ENCODE measurements around the gene ATP5MC2.
"Not testable (repeated sequence)": the region's sequence is repeated elsewhere in the genome, so short reads cannot be mapped to it uniquely, and the experiment has no call there.

ATP5MC2 gene

GRCh38 chr12:53675701-53676607 lies at the start of gene ATP5MC2:
ATP5MC2 (minus strand) TSS chr12:53676083; CDS start chr12:53672614, 3,469 bp downstream.
- DNase-seq (ENCODE audit: low spot score) = peak; percentile 98

- DNase-seq (ENCODE audit: low spot score) = no peak
These were observed 46.7 kb upstream of the ATP5MC2 start for GRCh38 chr12:53722450-53723041.

- DNase-seq (ENCODE audit: low spot score) = no peak
These were observed 45.1 kb upstream of the ATP5MC2 start for GRCh38 chr12:53720946-53721345.

GRCh38 chr12:53719649-53720048 lies 43.8 kb upstream of the ATP5MC2 start:
- DNase-seq (ENCODE audit: low spot score) = no peak

GRCh38 chr12:53718567-53718966 lies 42.7 kb upstream of the ATP5MC2 start:
- DNase-seq (ENCODE audit: low spot score) = not testable (repeated sequence)

GRCh38 chr12:53717319-53717718 lies 41.4 kb upstream of the ATP5MC2 start:
- no peak for DNase-seq (ENCODE audit: low spot score)

GRCh38 chr12:53714004-53714403 lies 38.1 kb upstream of the ATP5MC2 start:
- no peak for DNase-seq (ENCODE audit: low spot score)

GRCh38 chr12:53713516-53713915 lies 37.6 kb upstream of the ATP5MC2 start:
- no peak for DNase-seq (ENCODE audit: low spot score)

GRCh38 chr12:53712059-53712643 lies 36.3 kb upstream of the ATP5MC2 start:
- DNase-seq (ENCODE audit: low spot score) = no peak

- no peak for DNase-seq (ENCODE audit: low spot score)
These were observed 34.2 kb upstream of the ATP5MC2 start for GRCh38 chr12:53710091-53710490.

- no peak for DNase-seq (ENCODE audit: low spot score)
These were observed 33.8 kb upstream of the ATP5MC2 start for GRCh38 chr12:53709671-53710070.

GRCh38 chr12:53706080-53706479 lies 30.2 kb upstream of the ATP5MC2 start:
- no peak for DNase-seq (ENCODE audit: low spot score)

GRCh38 chr12:53703756-53704155 lies 27.9 kb upstream of the ATP5MC2 start:
- no peak for DNase-seq (ENCODE audit: low spot score)

GRCh38 chr12:53701518-53702264 lies 25.8 kb upstream of the ATP5MC2 start:
- DNase-seq (ENCODE audit: low spot score) = peak; percentile 82

GRCh38 chr12:53700567-53700966 lies 24.7 kb upstream of the ATP5MC2 start:
- no peak for DNase-seq (ENCODE audit: low spot score)

GRCh38 chr12:53699678-53700025 lies 23.8 kb upstream of the ATP5MC2 start:
- no peak for DNase-seq (ENCODE audit: low spot score)

- DNase-seq (ENCODE audit: low spot score) = no peak
These were observed 23.2 kb upstream of the ATP5MC2 start for GRCh38 chr12:53698948-53699677.

- no peak for DNase-seq (ENCODE audit: low spot score)
These were observed 20.9 kb upstream of the ATP5MC2 start for GRCh38 chr12:53696655-53697331.

- DNase-seq (ENCODE audit: low spot score) = peak; percentile 93
These were observed 20.4 kb upstream of the ATP5MC2 start for GRCh38 chr12:53696285-53696654.

- peak; percentile 77 for DNase-seq (ENCODE audit: low spot score)
These were observed 19.6 kb upstream of the ATP5MC2 start for GRCh38 chr12:53695152-53696145.

Data from AG08396 (cell line).